Endothelial cell of umbilical vein (primary cell): ENCODE data around the gene LRRC42. TPM values are rescaled to one million over a fixed set of nuclear protein-coding genes. Genes with fewer than 3 reads are reported as not detected.

Source experiments
- BruUV-seq: library from RNA; stranded (reverse); fragments of 400-500 nt; replicated peaks from 2 replicates; lab custom pipeline; 2021; lab: Mats Ljungman, UMichigan
- CTCF ChIA-PET: fragments of 300-600, 350-600 bp; sonication (Branson Sonifier 250); formaldehyde crosslinking; loops from one replicate; lab custom pipeline; 2021; ENCODE audit warnings: antibody characterized with exemption, inconsistent platforms; lab: Charles Lee
- POLR2A ChIA-PET: fragments of 300-600, 350-600 bp; sonication (Branson Sonifier 250); formaldehyde crosslinking; loops from one replicate; lab custom pipeline; 2021; ENCODE audit warnings: antibody characterized with exemption, inconsistent platforms; lab: Charles Lee
- DNase-seq: peaks from one replicate; pipeline ENCODE4 v3.0.0-alpha.2; 2011; ENCODE audit warnings: low read depth, low spot score
- FAIRE-seq: peaks from 2 replicates; lab custom pipeline; 2011; peaks lifted over from hg19 to GRCh38; lab: Jason Lieb, UNC
- H2AFZ ChIP-seq: 2 replicates; pipeline ENCODE4 v1.6.0; 2012; ENCODE audit warnings: low read depth, low read length, control low read depth, inconsistent platforms
- H3K27ac ChIP-seq: 2 replicates; pipeline ENCODE4 v1.5.1; 2011; ENCODE audit warnings: low read depth, mild to moderate bottlenecking, control low read depth, low read length, moderate library complexity; ENCODE audit not compliant: insufficient read depth
- H3K27me3 ChIP-seq, 2 experiments: 2 replicates each; pipeline versions ENCODE4 v1.6.0 to v1.6.1; 2011; ENCODE audit warnings: low read length in 2 of 2, mixed read lengths in 1 of 2; ENCODE audit not compliant: control insufficient read depth in 2 of 2, insufficient read depth in 2 of 2
- H3K36me3 ChIP-seq, 2 experiments: 2 replicates in 1 of 2; 3 replicates in 1 of 2; pipeline ENCODE4 v1.5.1; 2011; ENCODE audit warnings: low read length in 2 of 2, mild to moderate bottlenecking in 1 of 2, moderate library complexity in 1 of 2; ENCODE audit not compliant: control insufficient read depth in 2 of 2, insufficient read depth in 2 of 2; ENCODE audit errors: extremely low read depth in 1 of 2
- H3K4me1 ChIP-seq: 3 replicates; pipeline ENCODE4 v1.5.1; 2011; ENCODE audit warnings: mild to moderate bottlenecking, low read length; ENCODE audit not compliant: control insufficient read depth, insufficient read depth; ENCODE audit errors: extremely low read depth
- H3K4me2 ChIP-seq: 2 replicates; pipeline ENCODE4 v1.6.1; 2011; ENCODE audit warnings: low read length, control low read depth, mixed read lengths; ENCODE audit not compliant: insufficient read depth
- H3K4me3 ChIP-seq, 3 experiments: fragments of 200-600 bp in 1 of 3; sonication (generic), shearing (Covaris generic) in 1 of 3; replicated peaks in 1 of 3; 2 replicates each; pipeline ENCODE4 v1.5.1; 2011 to 2016; ENCODE audit warnings: control low read depth in 3 of 3, low read length in 3 of 3, mild to moderate bottlenecking in 2 of 3, inconsistent platforms in 1 of 3, low read depth in 1 of 3, moderate library complexity in 1 of 3; ENCODE audit not compliant: insufficient read depth in 1 of 3
- H3K79me2 ChIP-seq: 2 replicates; pipeline ENCODE4 v1.6.0; 2012; ENCODE audit warnings: low read length, inconsistent platforms; ENCODE audit not compliant: control insufficient read depth, insufficient read depth
- H3K9ac ChIP-seq: replicated peaks from 2 replicates; pipeline ENCODE3; 2011; ENCODE audit warnings: low read length, control low read depth; ENCODE audit not compliant: insufficient read depth; ENCODE audit errors: extremely low read depth
- H3K9me1 ChIP-seq: replicated peaks from 3 replicates; pipeline ENCODE4 v1.6.0; 2011; ENCODE audit warnings: mild to moderate bottlenecking, low read length; ENCODE audit not compliant: control insufficient read depth, insufficient read depth; ENCODE audit errors: extremely low read depth
- H3K9me3 ChIP-seq: replicated peaks from 2 replicates; pipeline ENCODE4 v1.5.1; 2012; ENCODE audit warnings: low read length, inconsistent platforms; ENCODE audit not compliant: control insufficient read depth, insufficient read depth
- H4K20me1 ChIP-seq: replicated peaks from 2 replicates; pipeline ENCODE3; 2011; ENCODE audit warnings: mild to moderate bottlenecking, low read length; ENCODE audit not compliant: control insufficient read depth, insufficient read depth; ENCODE audit errors: extremely low read depth
- CTCF ChIP-seq, 2 donors: IDR thresholded peaks; 1 replicate in 1 of 2; 2 replicates in 1 of 2; pipeline ENCODE4 v1.5.1; 2011; ENCODE audit warnings: low read length in 2 of 2, mild to moderate bottlenecking in 2 of 2, moderate library complexity in 2 of 2, control low read depth in 1 of 2, inconsistent platforms in 1 of 2, low read depth in 1 of 2; ENCODE audit not compliant: insufficient read depth in 1 of 2; ENCODE audit errors: extremely low read depth in 1 of 2
- FOS ChIP-seq: IDR thresholded peaks from 2 replicates; pipeline ENCODE4 v1.6.1; 2011; ENCODE audit warnings: mild to moderate bottlenecking, low read length, moderate library complexity, borderline replicate concordance; ENCODE audit not compliant: insufficient read depth
- MYC ChIP-seq: IDR thresholded peaks from one replicate; pipeline ENCODE4 v1.6.1; 2011; ENCODE audit warnings: mild to moderate bottlenecking, low read depth, low read length
- POLR2A ChIP-seq: IDR thresholded peaks from 2 replicates; pipeline ENCODE4 v1.6.1; 2012; ENCODE audit warnings: low read depth, mild to moderate bottlenecking, control low read depth, low read length
- dilution Hi-C: fragments of 300-500 bp; cut with MboI; formaldehyde crosslinking; loops from one replicate; pipeline ENCODE4 v1.15.0; 2019; ENCODE audit warnings: low sequenced_read_pairs; ENCODE audit not compliant: extremely low pct_ligation_motif_present
- intact Hi-C: fragments of 100-400 bp; cut with micrococcal nuclease; formaldehyde crosslinking; loops from one replicate; pipeline ENCODE4 v1.10.0; 2022
- polyA plus RNA-seq, 4 experiments: library from polyadenylated mRNA; depleted of rRNA in 3 of 4; stranded (reverse) in 3 of 4; unstranded in 1 of 4; fragments of >200 nt; gene quantifications; 2 replicates each; pipeline versions ENCODE4 v1.2.1 to v1.2.3, GENCODE V29; 2011 to 2012; ENCODE audit warnings: missing spikeins in 1 of 4
- total RNA-seq: library from RNA; stranded (reverse); gene quantifications from 2 replicates; pipeline ENCODE4 v1.2.3, GENCODE V29; 2021

LRRC42 gene
- total and polyA plus RNA-seq, 2 donors (not counting 3 experiments of a cell fraction or from before 2014, with no cell fraction given) = 25.3 to 26.1 TPM

GRCh38 chr1:53945183-53945432 is 1.0 kb upstream of the LRRC42 start:
- Histone ChIP-seq H3K27ac (peak overlapping the region; percentile 43), H3K36me3 (peaks cover 0 to 1% of the 10 kb centered on the region in 2 experiments), H3K9me1 (no peaks in the 10 kb centered on the region), H3K79me2 (peaks cover 38% of the 10 kb centered on the region), H3K9ac (peak overlapping the region; percentile 75), H3K4me1 (peaks cover 20% of the 10 kb centered on the region), H3K9me3 (no peaks in the 10 kb centered on the region), H2AFZ (peak overlapping the region; percentile 100), H4K20me1 (no peaks in the 10 kb centered on the region), H3K4me2 (peak overlapping the region; percentile 96), H3K27me3 (no peaks in the 10 kb centered on the region), H3K4me3 (peak overlapping the region; percentile 88 to 95 (median 91))
- ChIA-PET POLR2A (interaction anchor here (0.5 kb wide), 1 partner anchor 462 kb away, joined by 3 read pairs; no protein-coding TSS in a partner anchor), CTCF (interaction anchor here (0.7 to 2.2 kb wide), 12 partner anchors 9 to 229 kb away, joined by 3 to 22 read pairs (median 4); partner anchors contain the start of gene YIPF1)
- TF ChIP-seq POLR2A = no peak
- no peak for TF ChIP-seq CTCF (IDR thresholded peaks at IDR 0.05; ENCODE audit: extremely low read depth in 1 of 2, insufficient read depth in 1 of 2, low read depth in 1 of 2, low read length in 2 of 2)
- TF ChIP-seq MYC = no peak
- TF ChIP-seq FOS = no peak
- DNase-seq (no peak), FAIRE-seq (no peak)
- dilution Hi-C loops = no loop called here
- intact Hi-C loops = loop anchor here (1.0 to 2.0 kb wide), 2 partner anchors 56 to 544 kb away; partner anchors contain the start of gene YIPF1
- BruUV-seq = no TSS peak
